Thyroid gland (tissue), 4 donors: Measurements from ENCODE around the gene NNAT. TPM values are rescaled to one million over a fixed set of nuclear protein-coding genes. Genes with fewer than 3 reads are reported as not detected.

Experiments
- DNase-seq, 2 donors: peaks; one replicate each; pipeline ENCODE4 v3.0.0-alpha.2; 2019
- H3K27ac ChIP-seq, 3 donors: fragments of 200-600 bp; sonication (generic); 1 replicate in 2 of 3; 2 replicates in 1 of 3; pipeline ENCODE4 v1.5.1; 2016 to 2019; ENCODE audit warnings: mild to moderate bottlenecking in 1 of 3, moderate library complexity in 1 of 3
- H3K27me3 ChIP-seq: fragments of 200-600 bp; sonication (generic); one replicate; pipeline ENCODE4 v1.5.1; 2019
- H3K36me3 ChIP-seq, 2 donors: fragments of 200-600 bp; sonication (generic); one replicate each; pipeline ENCODE4 v1.5.1; 2016 to 2019
- H3K4me1 ChIP-seq, 2 donors: fragments of 200-600 bp; sonication (generic); one replicate each; pipeline ENCODE4 v1.5.1; 2017 to 2019
- H3K4me3 ChIP-seq, 3 donors: fragments of 200-600 bp; sonication (generic); replicated peaks in 1 of 3; 1 replicate in 2 of 3; 2 replicates in 1 of 3; pipeline ENCODE4 v1.5.1; 2016; ENCODE audit warnings: mild to moderate bottlenecking in 1 of 3
- H3K9me3 ChIP-seq: fragments of 200-600 bp; sonication (generic); one replicate; pipeline ENCODE4 v1.5.1; 2017
- CTCF ChIP-seq, 6 experiments: fragments of 200-600 bp in 3 of 6; fragments of 450-650 bp in 3 of 6; sonication (generic) in 3 of 6; IDR thresholded peaks; one replicate each; pipeline ENCODE4 v1.5.1; 2016 to 2019; ENCODE audit warnings: antibody characterized with exemption in 6 of 6, mild to moderate bottlenecking in 2 of 6, inconsistent platforms in 1 of 6, moderate library complexity in 1 of 6
- POLR2A ChIP-seq, 2 donors: fragments of 450-650 bp; IDR thresholded peaks; one replicate each; pipeline ENCODE4 v1.6.1; 2017; ENCODE audit warnings: antibody characterized with exemption in 2 of 2, mild to moderate bottlenecking in 2 of 2, moderate library complexity in 1 of 2
- WGBS, 2 donors: methylation state at CpG; one replicate each; pipeline ENCODE4 v1.1.5; 2017; 5-methylcytosine and 5-hydroxymethylcytosine counted together
- intact Hi-C: fragments of 100-400 bp; cut with DNase I; formaldehyde crosslinking; loops from one replicate; pipeline ENCODE4 v1.15.1; 2023
- total RNA-seq, 4 donors: library from RNA; depleted of rRNA; stranded (reverse); fragments of >200 nt; gene quantifications; one replicate each; pipeline ENCODE4 v1.2.3, GENCODE V29; 2016

NNAT gene
- total RNA-seq, 4 donors from 2014 or later, result 0.45 to 4.9 (median 1.6) TPM

GRCh38 chr20:37513779-37514359, 7.2 kb upstream of the NNAT start:
- peaks cover 13 to 22% of the 10 kb centered on the region in 2 donors for H3K36me3 ChIP-seq
- H3K9me3 ChIP-seq, result no peaks in the 10 kb centered on the region
- H3K27me3 ChIP-seq, result no peaks in the 10 kb centered on the region
- intact Hi-C loops, result no loop called here
- no peak overlapping the region for H3K27ac ChIP-seq
- no peak overlapping the region for H3K4me3 ChIP-seq
- no peaks in the 10 kb centered on the region for H3K4me1 ChIP-seq
- TF ChIP-seq CTCF (IDR thresholded peaks at IDR 0.05) (no peak), POLR2A (IDR thresholded peaks at IDR 0.05) (no peak)
- 87 to 92% methylated on average over 4 of the region's 4 CpGs for WGBS, 2 donors
- no peak for DNase-seq

- H3K9me3 ChIP-seq, result no peaks in the 10 kb centered on the region
- DNase-seq, result no peak
- intact Hi-C loops, result no loop called here
- peaks cover 0 to 8% of the 10 kb centered on the region in 2 donors for H3K4me1 ChIP-seq
- TF ChIP-seq POLR2A (IDR thresholded peaks at IDR 0.05) (no peak), CTCF (IDR thresholded peaks at IDR 0.05) (no peak)
- H3K4me3 ChIP-seq, result no peak overlapping the region
- no peaks in the 10 kb centered on the region for H3K27me3 ChIP-seq
- no peak overlapping the region for H3K27ac ChIP-seq
- H3K36me3 ChIP-seq, result peaks cover 12 to 24% of the 10 kb centered on the region in 2 donors
- WGBS, 2 donors, result 85 to 88% methylated on average over 4 of the region's 4 CpGs
These were observed 5.2 kb upstream of the NNAT start for GRCh38 chr20:37515876-37516275.

- DNase-seq, result no peak
- Histone ChIP-seq H3K36me3 (peaks cover 12 to 24% of the 10 kb centered on the region in 2 donors), H3K4me3 (no peak overlapping the region), H3K9me3 (no peaks in the 10 kb centered on the region), H3K27me3 (no peaks in the 10 kb centered on the region), H3K4me1 (peaks cover 0 to 8% of the 10 kb centered on the region in 2 donors), H3K27ac (no peak overlapping the region)
- 76 to 85% methylated on average over 13 of the region's 13 CpGs for WGBS, 2 donors
- no peak for TF ChIP-seq CTCF (IDR thresholded peaks at IDR 0.05)
- TF ChIP-seq POLR2A (IDR thresholded peaks at IDR 0.05), result no peak
- intact Hi-C loops, result no loop called here
These were observed 4.0 kb upstream of the NNAT start for GRCh38 chr20:37516811-37517750.

- intact Hi-C loops, result no loop called here
- Histone ChIP-seq H3K9me3 (no peaks in the 10 kb centered on the region), H3K27me3 (no peaks in the 10 kb centered on the region), H3K36me3 (peaks cover 12 to 24% of the 10 kb centered on the region in 2 donors), H3K4me3 (no peak overlapping the region), H3K27ac (no peak overlapping the region), H3K4me1 (peaks cover 0 to 8% of the 10 kb centered on the region in 2 donors)
- no peak for TF ChIP-seq POLR2A (IDR thresholded peaks at IDR 0.05)
- no peak for TF ChIP-seq CTCF (IDR thresholded peaks at IDR 0.05)
- 82 to 93% methylated on average over 7 of the region's 7 CpGs for WGBS, 2 donors
- no peak for DNase-seq
These were observed 3.0 kb upstream of the NNAT start for GRCh38 chr20:37518059-37518458.
